Tibial artery (tissue), 4 donors: ENCODE data around the gene OST4.

Experiments used
- DNase-seq, 2 donors: peaks; one replicate each; pipeline ENCODE4 v3.0.0-alpha.2; 2019
- H3K27ac ChIP-seq, 2 donors: fragments of 200-600 bp; sonication (generic) in 1 of 2; 1 replicate in 1 of 2; 2 replicates in 1 of 2; pipeline ENCODE4 v1.5.1; 2018 to 2019; ENCODE audit warnings: mild to moderate bottlenecking in 1 of 2
- H3K27me3 ChIP-seq, 2 donors: fragments of 200-600 bp; sonication (generic) in 1 of 2; one replicate each; pipeline versions ENCODE4 v1.5.1 to v1.6.0; 2016 to 2019
- H3K36me3 ChIP-seq, 3 donors: fragments of 200-600 bp; sonication (generic) in 2 of 3; one replicate each; pipeline ENCODE4 v1.5.1; 2016 to 2019; ENCODE audit warnings: mild to moderate bottlenecking in 2 of 3
- H3K4me1 ChIP-seq, 4 donors: fragments of 200-600 bp; sonication (generic) in 2 of 4; 1 replicate in 3 of 4; 2 replicates in 1 of 4; pipeline ENCODE4 v1.5.1; 2016 to 2019
- H3K4me3 ChIP-seq, 2 donors: fragments of 200-600 bp; sonication (generic) in 1 of 2; 1 replicate in 1 of 2; 2 replicates in 1 of 2; pipeline ENCODE4 v1.5.1; 2018 to 2019; ENCODE audit warnings: mild to moderate bottlenecking in 2 of 2
- H3K9me3 ChIP-seq, 3 donors: fragments of 200-600 bp; sonication (generic) in 1 of 3; one replicate each; pipeline ENCODE4 v1.5.1; 2016 to 2019
- CTCF ChIP-seq, 2 experiments: fragments of 200-600 bp in 1 of 2; fragments of 450-650 bp in 1 of 2; IDR thresholded peaks; one replicate each; pipeline ENCODE4 v1.5.1; 2017 to 2019; ENCODE audit warnings: antibody characterized with exemption in 2 of 2, mild to moderate bottlenecking in 1 of 2, moderate library complexity in 1 of 2
- intact Hi-C: fragments of 100-400 bp; cut with DNase I; formaldehyde crosslinking; loops from one replicate; pipeline ENCODE4 v1.15.0; 2023; ENCODE audit warnings: low total_unique reads

The OST4 gene

GRCh38 chr2:27032495-27033252 is 38.8 kb downstream of the OST4 start, which contains the start of gene TMEM214:
Gene TMEM214 (plus strand): TSS chr2:27032965. CDS start chr2:27033016, 51 bp downstream.
- Histone ChIP-seq H3K9me3 (no peaks in the 10 kb centered on the region), H3K4me3 (peak within 1 kb of the TSS; percentile 96 to 98), H3K27ac (peak within 1 kb of the TSS; percentile 91), H3K27me3 (no peaks in the 10 kb centered on the region), H3K36me3 (peaks cover 19 to 36% (median 25%) of the 10 kb centered on the region in 3 donors), H3K4me1 (peaks cover 0 to 22% (median 16%) of the 10 kb centered on the region in 4 donors)
- DNase-seq, result peak; percentile 91 to 93
- intact Hi-C loops, result loop anchor here (5.0 to 10.0 kb wide), 3 partner anchors 50 to 182 kb away; partner anchors contain the start of genes ATRAID, CAD, MAPRE3 and SLC5A6
- TF ChIP-seq CTCF (IDR thresholded peaks at IDR 0.05), result peak; percentile 6 to 24

GRCh38 chr2:27029051-27029450 is 42.4 kb downstream of the OST4 start:
- H3K27ac ChIP-seq, result no peak overlapping the region
- H3K9me3 ChIP-seq, result no peaks in the 10 kb centered on the region
- intact Hi-C loops, result no loop called here
- peak in 1 of 2 donors; percentile 3 for DNase-seq
- H3K27me3 ChIP-seq, result no peaks in the 10 kb centered on the region
- no peak overlapping the region for H3K4me3 ChIP-seq
- peaks cover 0 to 43% (median 25%) of the 10 kb centered on the region in 3 donors for H3K36me3 ChIP-seq
- peaks cover 0 to 12% (median 5%) of the 10 kb centered on the region in 4 donors for H3K4me1 ChIP-seq
- no peak for TF ChIP-seq CTCF (IDR thresholded peaks at IDR 0.05)

- H3K36me3 ChIP-seq, result peaks cover 8 to 61% (median 39%) of the 10 kb centered on the region in 3 donors
- no peaks in the 10 kb centered on the region for H3K9me3 ChIP-seq
- no peak overlapping the region for H3K4me3 ChIP-seq
- TF ChIP-seq CTCF (IDR thresholded peaks at IDR 0.05), result no peak
- peaks cover 0 to 3% (median 0%) of the 10 kb centered on the region in 4 donors for H3K4me1 ChIP-seq
- H3K27ac ChIP-seq, result no peak overlapping the region
- H3K27me3 ChIP-seq, result no peaks in the 10 kb centered on the region
- intact Hi-C loops, result no loop called here
- peak in 1 of 2 donors; percentile 38 for DNase-seq
Observed at GRCh38 chr2:27027211-27027651, 44.2 kb downstream of the OST4 start.

- Histone ChIP-seq H3K4me1 (peaks cover 0 to 4% (median 0%) of the 10 kb centered on the region in 4 donors), H3K9me3 (no peaks in the 10 kb centered on the region), H3K27me3 (no peaks in the 10 kb centered on the region), H3K4me3 (no peak overlapping the region), H3K27ac (no peak overlapping the region), H3K36me3 (peaks cover 8 to 63% (median 39%) of the 10 kb centered on the region in 3 donors)
- intact Hi-C loops, result no loop called here
- DNase-seq, result peak in 1 of 2 donors; percentile 63
- TF ChIP-seq CTCF (IDR thresholded peaks at IDR 0.05), result no peak
Observed at GRCh38 chr2:27025861-27026851, 45.3 kb downstream of the OST4 start.

GRCh38 chr2:27025281-27025800 is 46.1 kb downstream of the OST4 start:
- peaks cover 0 to 12% (median 2%) of the 10 kb centered on the region in 4 donors for H3K4me1 ChIP-seq
- H3K36me3 ChIP-seq, result peaks cover 8 to 63% (median 39%) of the 10 kb centered on the region in 3 donors
- no peaks in the 10 kb centered on the region for H3K9me3 ChIP-seq
- TF ChIP-seq CTCF (IDR thresholded peaks at IDR 0.05), result no peak
- intact Hi-C loops, result no loop called here
- no peaks in the 10 kb centered on the region for H3K27me3 ChIP-seq
- H3K4me3 ChIP-seq, result no peak overlapping the region
- no peak overlapping the region for H3K27ac ChIP-seq
- peak in 1 of 2 donors; percentile 56 for DNase-seq
